DMS53 treated with DMSO at 0.1 percent for 48 hours (cell line): ENCODE results near the gene CD164L2.
"Not testable (repeated sequence)": the region's sequence is repeated elsewhere in the genome, so short reads cannot be mapped to it uniquely, and the experiment has no call there.

Experiments
- DNase-seq: peaks from one replicate; lab custom pipeline; 2025; ENCODE audit not compliant: unreplicated experiment; lab: John Stamatoyannopoulos, UW

Gene CD164L2

GRCh38 chr1:27383039-27383605 lies at the start of gene CD164L2:
Gene CD164L2, minus strand, starts transcription at chr1:27383333. Its CDS starts 94 bp downstream, at chr1:27383239.
- no peak for DNase-seq

GRCh38 chr1:27432725-27433124 lies 49.6 kb upstream of the CD164L2 start:
- DNase-seq, result not testable (repeated sequence)

DNA sequence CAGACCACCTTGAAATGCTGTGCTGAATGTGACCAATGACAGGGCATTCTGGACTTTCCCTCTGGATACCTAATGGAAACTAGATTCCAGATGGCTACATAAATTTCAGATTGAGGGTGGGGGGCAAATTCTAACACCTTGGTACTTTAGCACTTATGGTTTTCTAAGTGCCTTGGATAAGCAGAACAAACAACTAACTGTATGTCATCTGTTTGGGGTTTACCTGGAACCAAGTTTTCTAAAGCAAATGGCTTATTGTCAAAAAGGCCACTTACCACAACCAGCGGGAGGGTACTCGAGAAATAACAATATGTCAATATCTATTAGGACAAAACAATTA lies 48.4 kb upstream of the CD164L2 start:
- DNase-seq, result no peak

- DNase-seq, result no peak
Observed at GRCh38 chr1:27430903-27431600, 47.9 kb upstream of the CD164L2 start.

DNA sequence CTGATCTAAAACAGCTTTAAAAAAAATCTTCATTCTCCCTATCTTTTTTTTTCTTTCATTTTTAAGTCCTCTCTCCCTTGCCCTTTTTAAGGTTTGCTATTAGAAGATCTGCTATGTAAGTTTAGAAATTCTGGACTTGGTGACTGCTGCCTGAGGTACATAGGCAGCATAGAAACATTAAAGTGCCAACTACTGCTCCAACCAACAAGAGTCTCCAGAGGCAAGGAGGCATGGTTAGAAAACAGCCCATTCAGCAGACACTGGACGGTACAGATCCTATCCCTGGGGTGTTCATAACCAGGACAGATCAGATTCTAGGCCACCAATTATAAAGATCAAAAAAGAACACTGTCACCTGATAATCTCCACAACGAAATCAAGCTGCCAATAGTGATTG lies 45.9 kb upstream of the CD164L2 start:
- no peak for DNase-seq

- DNase-seq, result no peak
Observed at GRCh38 chr1:27428316-27429028, 45.3 kb upstream of the CD164L2 start.

GRCh38 chr1:27427816-27428315 lies 44.7 kb upstream of the CD164L2 start:
- no peak for DNase-seq

DNA sequence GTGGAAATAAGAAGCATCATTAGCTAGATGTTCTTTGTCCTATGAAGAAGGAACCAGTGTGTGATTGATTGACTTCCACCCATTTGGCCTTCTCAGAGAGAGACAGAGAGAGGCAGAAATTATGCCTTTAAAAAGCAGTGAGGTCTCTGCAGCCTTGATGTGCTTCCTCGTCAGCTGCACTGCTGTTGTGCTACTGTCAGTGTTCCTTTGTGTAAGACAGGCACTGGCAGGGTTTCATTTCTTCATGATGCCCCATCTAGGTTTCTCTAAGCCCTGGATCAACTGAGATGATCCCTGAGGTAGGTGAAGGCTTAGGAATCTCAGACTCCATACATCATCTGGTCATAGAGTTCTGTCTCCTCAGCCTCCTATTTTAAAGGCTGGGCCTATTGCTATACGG lies 44.2 kb upstream of the CD164L2 start:
- no peak for DNase-seq

- DNase-seq, result no peak
Observed at GRCh38 chr1:27423709-27424108, 40.6 kb upstream of the CD164L2 start.

GRCh38 chr1:27418326-27419185 lies 35.4 kb upstream of the CD164L2 start:
- peak; percentile 85 for DNase-seq

DNA sequence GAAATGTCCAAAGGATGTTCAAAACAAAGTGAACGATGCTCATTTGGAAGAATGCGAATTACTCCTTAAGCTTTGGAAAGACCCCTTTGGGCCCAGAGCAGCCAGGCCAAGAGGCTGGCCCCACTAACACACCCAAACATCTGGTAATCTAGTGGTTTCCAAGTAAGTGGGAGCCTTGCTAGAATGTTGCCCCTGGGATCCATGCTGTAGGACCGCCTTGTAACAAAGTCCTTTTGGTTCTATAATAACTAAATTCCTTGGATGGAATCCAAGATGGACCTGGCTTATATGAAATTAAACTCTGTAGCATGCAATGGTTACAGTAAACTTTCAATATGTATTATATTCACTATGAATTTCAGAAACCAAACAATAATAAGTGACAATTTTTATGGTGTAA lies 34.6 kb upstream of the CD164L2 start:
- DNase-seq, result no peak

GRCh38 chr1:27416387-27417111 lies 33.4 kb upstream of the CD164L2 start:
- DNase-seq, result peak; percentile 13

DNA sequence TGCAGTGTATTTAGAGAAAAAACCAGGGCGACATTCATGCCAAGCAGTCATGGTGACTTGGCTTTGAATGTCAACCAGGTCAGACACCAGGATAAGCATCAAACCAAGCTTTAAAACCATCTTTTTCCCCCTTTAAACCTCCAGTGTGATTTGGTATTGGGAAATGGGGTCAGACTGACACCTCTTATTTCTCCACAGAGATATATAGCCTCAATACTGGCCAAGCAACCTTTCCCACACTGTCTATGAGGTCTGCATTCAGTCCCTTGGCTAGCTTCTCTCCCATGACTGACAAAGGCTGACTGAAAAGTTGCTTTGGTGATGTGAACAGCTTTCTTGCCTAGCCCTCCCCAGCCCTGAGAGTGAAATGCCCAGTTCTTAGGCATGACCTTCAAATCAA lies 31.0 kb upstream of the CD164L2 start:
- no peak for DNase-seq

DNA sequence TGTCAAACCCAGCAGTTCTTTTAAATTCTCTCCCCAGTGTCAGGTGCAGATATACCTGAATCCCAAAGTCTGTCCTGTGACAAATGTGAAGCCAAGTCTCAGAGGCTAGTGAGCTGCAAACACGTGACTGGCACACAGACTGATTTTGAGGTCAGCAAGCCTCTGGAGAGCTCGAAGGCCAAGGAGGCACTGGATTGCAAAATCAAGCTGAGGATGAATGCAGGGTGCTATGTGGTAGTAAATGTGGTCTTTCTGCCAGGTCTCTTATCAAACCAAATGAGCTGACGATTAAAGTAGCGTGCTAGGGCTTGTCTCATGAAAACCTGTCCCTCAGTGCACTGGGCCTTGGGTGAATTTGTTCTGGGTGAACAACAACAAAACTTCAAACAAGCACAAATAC lies 29.9 kb upstream of the CD164L2 start:
- DNase-seq, result no peak

GRCh38 chr1:27412502-27412901 lies 29.4 kb upstream of the CD164L2 start:
- no peak for DNase-seq

GRCh38 chr1:27410709-27411108 lies 27.6 kb upstream of the CD164L2 start:
- no peak for DNase-seq

- no peak for DNase-seq
Observed at GRCh38 chr1:27409669-27410068, 26.5 kb upstream of the CD164L2 start.

GRCh38 chr1:27408151-27408550 lies 25.0 kb upstream of the CD164L2 start:
- no peak for DNase-seq

DNA sequence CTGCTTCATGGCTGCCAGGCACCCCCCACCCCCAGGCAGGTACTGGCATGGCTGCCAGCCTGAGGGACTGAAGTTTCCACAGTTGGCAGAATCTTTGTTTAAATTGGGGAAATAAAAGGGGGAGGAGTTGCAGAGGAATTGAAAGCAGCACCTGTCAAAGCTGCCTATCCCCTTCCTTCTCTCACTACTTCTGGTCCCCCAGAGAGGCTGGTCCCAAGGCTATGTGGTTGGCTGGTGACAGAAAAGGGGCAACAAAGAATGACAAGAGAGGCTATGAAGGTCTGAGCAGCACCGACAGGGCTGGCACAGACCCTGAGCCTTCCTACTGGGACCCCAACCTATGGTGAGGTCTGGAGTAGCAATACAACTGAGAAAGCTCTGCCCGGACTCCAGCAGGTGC lies 23.7 kb upstream of the CD164L2 start:
- DNase-seq, result not testable (repeated sequence)

DNA sequence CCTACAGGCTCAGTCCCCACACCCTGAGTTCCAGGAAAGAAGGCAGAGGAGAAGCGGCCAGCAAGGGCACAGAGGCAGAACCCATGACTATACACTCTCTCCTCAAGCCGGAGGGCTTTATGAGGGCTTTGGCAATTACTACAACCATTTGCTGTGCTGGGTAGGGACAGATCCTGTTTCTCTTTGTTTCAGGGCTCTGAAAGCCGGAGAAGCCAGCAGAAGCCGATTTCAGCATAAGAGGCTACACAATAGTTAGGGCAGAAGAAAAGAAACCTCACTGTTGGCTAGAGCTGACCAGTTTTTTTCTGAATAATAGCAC lies 23.2 kb upstream of the CD164L2 start:
- DNase-seq, result no peak
